ENCODE results near the gene UNC13D.
A peak's percentile ranks its signal among the peaks of the same experiment; 100 is the strongest.

UNC13D gene

DNA sequence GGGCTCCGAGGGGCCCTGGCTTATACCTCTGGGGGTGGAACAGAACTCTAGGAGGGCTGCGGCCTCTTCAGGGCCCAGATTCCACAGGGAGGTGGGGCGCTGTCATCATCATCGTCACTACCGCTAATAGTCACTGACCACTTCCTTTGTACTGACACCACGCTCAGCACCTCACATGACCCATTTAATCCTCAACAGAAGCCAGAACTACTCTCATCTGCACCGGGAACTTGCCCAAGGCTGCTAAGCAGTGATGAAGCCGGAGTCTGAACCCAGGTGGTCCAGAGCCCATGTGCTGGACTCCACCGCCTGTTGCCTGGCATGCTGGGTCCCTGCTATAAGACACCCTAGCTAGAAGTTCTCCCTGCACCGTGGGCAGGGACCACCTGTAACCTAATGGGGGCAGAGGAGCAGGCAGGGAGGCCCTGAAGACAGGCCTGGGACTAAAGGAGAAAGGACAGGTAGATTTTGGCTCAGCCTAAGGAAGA, 12.0 kb downstream of the UNC13D start:
- Histone ChIP-seq H3K27me3 (replicated peaks) (no peaks in the 10 kb centered on the region), H3K27ac (peak overlapping the region; percentile 19), H3K36me3 (replicated peaks) (no peaks in the 10 kb centered on the region), H3K4me3 (ENCODE audit: low read depth, low read length) (no peak overlapping the region)
- in situ Hi-C loops (cut with HindIII; ENCODE audit: low pct_ligation_motif_present, low sequenced_read_pairs), result no loop called here
- peak; percentile 77 for DNase-seq
- TF ChIP-seq, protein P1, sequence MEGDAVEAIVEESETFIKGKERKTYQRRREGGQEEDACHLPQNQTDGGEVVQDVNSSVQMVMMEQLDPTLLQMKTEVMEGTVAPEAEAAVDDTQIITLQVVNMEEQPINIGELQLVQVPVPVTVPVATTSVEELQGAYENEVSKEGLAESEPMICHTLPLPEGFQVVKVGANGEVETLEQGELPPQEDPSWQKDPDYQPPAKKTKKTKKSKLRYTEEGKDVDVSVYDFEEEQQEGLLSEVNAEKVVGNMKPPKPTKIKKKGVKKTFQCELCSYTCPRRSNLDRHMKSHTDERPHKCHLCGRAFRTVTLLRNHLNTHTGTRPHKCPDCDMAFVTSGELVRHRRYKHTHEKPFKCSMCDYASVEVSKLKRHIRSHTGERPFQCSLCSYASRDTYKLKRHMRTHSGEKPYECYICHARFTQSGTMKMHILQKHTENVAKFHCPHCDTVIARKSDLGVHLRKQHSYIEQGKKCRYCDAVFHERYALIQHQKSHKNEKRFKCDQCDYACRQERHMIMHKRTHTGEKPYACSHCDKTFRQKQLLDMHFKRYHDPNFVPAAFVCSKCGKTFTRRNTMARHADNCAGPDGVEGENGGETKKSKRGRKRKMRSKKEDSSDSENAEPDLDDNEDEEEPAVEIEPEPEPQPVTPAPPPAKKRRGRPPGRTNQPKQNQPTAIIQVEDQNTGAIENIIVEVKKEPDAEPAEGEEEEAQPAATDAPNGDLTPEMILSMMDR (IDR thresholded peaks at IDR 0.05; ENCODE audit: low read depth, low read length, missing control alignments), result no peak

DNA sequence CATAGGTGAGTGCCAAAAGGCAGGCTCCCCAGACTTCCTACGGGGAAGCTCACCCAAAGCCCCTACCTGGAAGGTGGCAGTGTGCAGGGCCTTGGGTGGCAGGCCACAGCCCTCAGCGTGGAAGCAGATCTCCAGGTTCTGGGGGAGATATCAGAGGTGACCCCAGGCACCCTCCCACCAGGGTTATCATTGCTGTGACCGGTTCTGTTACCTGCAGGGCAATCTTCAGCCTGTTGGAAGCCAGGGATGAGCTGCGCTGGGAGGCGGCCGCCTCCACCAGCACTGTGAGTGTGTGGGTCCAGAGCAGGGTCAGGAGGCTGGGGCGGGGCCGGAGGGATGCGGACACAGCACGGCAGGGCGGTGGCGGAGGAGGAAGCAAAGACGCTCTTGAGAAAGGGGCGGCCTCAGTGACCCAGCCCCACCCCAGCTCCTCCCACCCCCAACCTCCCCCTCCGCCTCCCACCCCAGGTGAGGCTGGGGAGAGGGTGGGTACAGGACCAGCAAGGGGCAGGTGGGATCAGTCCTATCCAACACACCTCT, 13.1 kb downstream of the UNC13D start:
- no peak for DNase-seq
- TF ChIP-seq, protein P1 (IDR thresholded peaks at IDR 0.05; ENCODE audit: low read depth, low read length, missing control alignments), result no peak
- Histone ChIP-seq H3K36me3 (replicated peaks) (no peaks in the 10 kb centered on the region), H3K27ac (no peak overlapping the region), H3K4me3 (ENCODE audit: low read depth, low read length) (no peak overlapping the region), H3K27me3 (replicated peaks) (no peaks in the 10 kb centered on the region)
- in situ Hi-C loops (cut with HindIII; ENCODE audit: low pct_ligation_motif_present, low sequenced_read_pairs), result no loop called here

DNA sequence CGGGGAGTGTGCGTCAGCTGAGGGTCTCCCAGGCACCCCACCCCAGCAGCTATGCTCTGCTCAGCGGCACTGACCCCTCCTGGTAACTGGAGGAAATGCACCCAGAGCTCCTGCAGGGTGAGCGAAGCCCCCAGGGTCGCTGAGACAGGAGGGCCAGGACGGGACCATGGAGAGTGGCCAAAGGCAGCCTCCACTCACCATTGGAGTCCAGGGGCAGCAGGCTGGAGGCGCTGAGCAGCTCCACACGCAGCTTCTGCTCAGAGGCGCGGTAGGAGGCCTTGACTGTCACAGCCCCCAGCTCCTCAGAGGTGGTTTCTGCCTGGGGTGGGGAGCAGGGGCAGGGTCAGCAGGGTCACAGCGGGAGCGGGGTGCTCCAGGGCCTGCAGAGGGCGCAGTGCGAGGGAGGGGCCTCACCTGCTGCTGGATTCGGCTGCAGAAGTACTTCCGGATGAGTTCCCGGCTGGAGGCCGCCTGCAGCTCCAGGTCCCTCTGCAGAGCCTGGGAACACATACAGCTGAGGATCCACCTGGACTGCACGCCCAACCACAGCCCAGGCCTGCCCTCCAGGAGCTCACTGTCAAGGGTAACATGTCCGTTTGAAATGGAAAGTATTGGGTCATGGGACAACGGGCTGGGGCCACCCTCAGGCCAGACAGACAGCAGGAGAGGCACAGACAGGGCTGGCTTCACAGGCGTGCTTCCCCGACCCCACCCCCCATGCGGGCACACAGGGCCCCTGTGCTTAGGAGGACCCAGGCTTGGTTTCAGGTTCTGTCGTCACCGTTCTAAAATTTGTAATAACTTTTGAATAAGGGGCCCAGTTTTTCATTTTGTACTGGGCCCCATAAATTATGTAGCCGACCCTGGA, 13.8 kb downstream of the UNC13D start:
- TF ChIP-seq, protein P1 (IDR thresholded peaks at IDR 0.05; ENCODE audit: low read depth, low read length, missing control alignments), result peak; percentile 74
- no peaks in the 10 kb centered on the region for H3K36me3 ChIP-seq (replicated peaks)
- no peak overlapping the region for H3K27ac ChIP-seq
- DNase-seq, result no peak
- H3K27me3 ChIP-seq (replicated peaks), result no peaks in the 10 kb centered on the region
- in situ Hi-C loops (cut with HindIII; ENCODE audit: low pct_ligation_motif_present, low sequenced_read_pairs), result no loop called here
- H3K4me3 ChIP-seq (ENCODE audit: low read depth, low read length), result no peak overlapping the region

DNA sequence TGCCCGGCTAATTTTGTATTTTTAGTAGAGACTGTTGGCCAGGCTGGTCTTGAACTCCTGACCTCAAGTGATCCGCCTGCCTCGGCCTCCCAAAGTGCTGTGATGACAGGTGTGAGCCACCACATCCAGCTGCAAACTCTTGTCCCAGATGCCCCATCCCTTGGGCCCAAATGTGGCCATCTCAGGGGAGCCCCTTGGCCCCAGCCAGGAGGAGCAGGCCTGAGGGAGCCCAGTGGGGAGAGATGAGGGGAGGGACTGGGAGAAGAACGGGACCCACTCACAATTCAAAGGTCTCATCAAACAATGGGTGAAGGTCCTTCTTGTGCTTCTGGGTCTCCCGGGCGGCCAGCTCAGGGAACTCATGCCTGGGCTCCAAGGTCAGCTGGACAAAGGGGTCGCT, 14.5 kb downstream of the UNC13D start:
- no peak for DNase-seq
- in situ Hi-C loops (cut with HindIII; ENCODE audit: low pct_ligation_motif_present, low sequenced_read_pairs), result no loop called here
- no peaks in the 10 kb centered on the region for H3K36me3 ChIP-seq (replicated peaks)
- H3K27ac ChIP-seq, result no peak overlapping the region
- H3K4me3 ChIP-seq (ENCODE audit: low read depth, low read length), result no peak overlapping the region
- no peaks in the 10 kb centered on the region for H3K27me3 ChIP-seq (replicated peaks)
- TF ChIP-seq, protein P1 (IDR thresholded peaks at IDR 0.05; ENCODE audit: low read depth, low read length, missing control alignments), result no peak

DNA sequence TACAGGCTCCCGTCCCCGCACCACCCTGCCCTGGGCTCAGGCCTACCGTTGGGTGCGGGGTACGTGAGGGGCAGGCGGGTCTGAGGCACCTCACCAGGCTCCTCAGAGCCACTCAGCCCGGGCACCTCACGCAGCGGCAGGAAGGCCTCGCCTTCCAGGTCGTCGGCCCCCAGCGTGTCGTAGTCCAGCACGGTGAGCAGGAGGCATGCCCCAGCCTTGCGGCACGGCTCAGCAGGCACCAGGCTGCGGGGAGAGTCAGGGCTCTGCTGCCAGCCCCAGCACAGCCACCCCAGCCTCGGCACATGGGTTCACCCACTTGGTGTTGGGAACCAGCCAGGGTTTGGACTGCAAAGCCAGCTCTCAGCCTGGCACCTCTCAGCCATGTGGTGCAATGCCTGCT, 15.5 kb downstream of the UNC13D start:
- in situ Hi-C loops (cut with HindIII; ENCODE audit: low pct_ligation_motif_present, low sequenced_read_pairs), result no loop called here
- TF ChIP-seq, protein P1 (IDR thresholded peaks at IDR 0.05; ENCODE audit: low read depth, low read length, missing control alignments), result no peak
- Histone ChIP-seq H3K27me3 (replicated peaks) (no peaks in the 10 kb centered on the region), H3K4me3 (ENCODE audit: low read depth, low read length) (no peak overlapping the region), H3K27ac (no peak overlapping the region), H3K36me3 (replicated peaks) (peaks cover 4% of the 10 kb centered on the region)
- no peak for DNase-seq

Data from brain microvascular endothelial cell (primary cell).